ENCODE data around the gene NTRK2.

- TF ChIP-seq CTCF (IDR thresholded peaks at IDR 0.05): no peak
- TF ChIP-seq POLR2A (IDR thresholded peaks at IDR 0.05): no peak
Measured at GRCh38 chr9:84807431-84807830, 137.9 kb downstream of the NTRK2 start.

Data from gastroesophageal sphincter (tissue), 3 donors.